DMS153 treated with DMSO at 0.1 percent for 48 hours (cell line): Measurements from ENCODE around the gene CFP.
"Not testable (repeated sequence)": the region's sequence is repeated elsewhere in the genome, so short reads cannot be mapped to it uniquely, and the experiment has no call there.

ENCODE experiments used
- DNase-seq: peaks from one replicate; lab custom pipeline; 2025; ENCODE audit not compliant: unreplicated experiment; lab: John Stamatoyannopoulos, UW

Gene CFP

GRCh38 chrX:47629419-47630200 is at the start of gene CFP:
Gene CFP, minus strand, starts transcription at chrX:47629930. Its CDS starts 86 bp downstream, at chrX:47629844.
- DNase-seq: no peak

DNA sequence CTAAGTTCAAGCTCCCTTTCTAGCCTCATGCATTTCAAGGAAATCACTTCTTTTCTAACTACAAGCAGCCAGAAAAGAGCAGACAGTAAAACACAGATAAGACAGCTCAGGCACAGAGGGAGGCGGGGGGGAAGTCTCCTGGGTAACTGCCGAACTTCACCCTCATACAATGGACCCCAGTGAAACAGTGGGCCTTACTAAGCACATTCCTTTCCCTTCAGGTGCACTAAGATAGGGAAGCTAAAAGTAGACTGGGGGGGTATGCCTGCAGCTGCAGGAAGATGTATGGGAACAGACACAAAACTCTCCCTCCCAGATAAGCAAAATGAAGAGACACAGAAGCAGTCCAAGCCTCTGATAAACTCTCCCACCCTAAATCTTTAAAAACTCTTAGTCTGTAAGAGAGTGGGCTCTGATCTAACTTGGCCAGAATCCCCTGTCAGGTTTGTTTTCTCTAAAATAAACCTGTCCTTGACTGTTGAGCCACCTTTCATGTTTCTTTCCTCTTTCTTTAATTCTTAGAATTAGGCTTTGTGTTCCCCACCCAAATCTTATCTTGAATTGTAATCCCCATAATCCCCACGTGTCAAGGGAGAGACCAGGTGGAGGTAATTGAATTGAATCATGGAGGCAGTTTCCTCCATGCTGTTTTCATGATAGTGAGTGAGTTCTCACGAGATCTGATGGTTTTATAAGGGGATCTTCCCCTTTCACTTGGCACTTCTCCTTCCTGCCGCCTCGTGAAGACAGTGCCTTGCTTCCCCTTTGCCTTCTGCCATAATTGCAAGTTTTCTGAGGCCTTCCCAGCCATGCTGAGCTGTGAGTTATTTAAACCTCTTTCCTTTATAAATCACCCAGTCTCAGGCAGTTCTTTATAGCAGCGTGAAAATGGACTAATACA is 46.5 kb upstream of the CFP start:
- DNase-seq: not testable (repeated sequence)

- no peak for DNase-seq
Measured at GRCh38 chrX:47674776-47675175, 45.0 kb upstream of the CFP start.

- DNase-seq: not testable (repeated sequence)
Measured at GRCh38 chrX:47665797-47666196, 36.1 kb upstream of the CFP start.

DNA sequence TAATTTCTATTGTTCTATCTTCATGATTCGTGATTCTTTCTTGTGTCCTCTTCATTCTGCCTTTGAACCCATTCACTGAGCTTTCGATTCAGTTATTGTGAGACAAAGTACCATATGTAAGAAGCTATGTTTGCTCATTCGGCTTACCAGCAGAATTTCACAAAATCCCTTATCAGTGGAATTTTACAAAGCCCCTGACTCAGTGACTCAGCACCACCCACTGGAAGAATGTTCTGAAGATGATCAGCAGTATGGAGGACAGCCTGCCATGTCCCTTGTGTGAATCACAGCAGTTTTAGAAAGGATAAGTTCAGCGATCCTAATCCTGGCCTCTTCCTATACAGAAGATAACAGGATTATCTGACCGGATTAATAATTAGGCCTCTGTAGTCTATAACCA is 35.0 kb upstream of the CFP start:
- DNase-seq: no peak

DNA sequence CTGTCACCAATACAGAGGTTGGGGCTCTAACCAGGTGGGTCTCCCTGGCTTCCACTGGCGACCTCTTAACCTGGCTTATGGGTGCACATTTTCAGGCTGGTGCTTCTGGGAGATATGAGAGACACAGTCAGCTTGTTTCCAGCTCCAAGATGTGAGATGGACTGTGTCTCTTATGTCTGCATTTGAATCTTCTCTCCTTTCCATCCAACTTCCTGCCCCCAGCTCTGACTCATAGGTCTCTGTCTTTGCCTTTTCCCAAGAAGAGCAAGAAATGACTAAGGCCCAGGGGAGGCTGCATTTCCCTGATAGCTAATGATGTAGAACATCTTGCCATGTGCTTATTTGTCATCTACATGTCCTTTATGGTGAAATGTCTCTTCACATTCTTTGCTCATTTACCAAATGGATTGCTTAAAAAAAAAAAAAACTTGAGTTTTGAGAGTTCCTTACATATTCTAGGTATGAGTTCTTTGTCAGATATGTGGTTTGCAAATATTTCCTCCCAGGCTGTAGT is 32.5 kb upstream of the CFP start:
- DNase-seq: no peak

DNA sequence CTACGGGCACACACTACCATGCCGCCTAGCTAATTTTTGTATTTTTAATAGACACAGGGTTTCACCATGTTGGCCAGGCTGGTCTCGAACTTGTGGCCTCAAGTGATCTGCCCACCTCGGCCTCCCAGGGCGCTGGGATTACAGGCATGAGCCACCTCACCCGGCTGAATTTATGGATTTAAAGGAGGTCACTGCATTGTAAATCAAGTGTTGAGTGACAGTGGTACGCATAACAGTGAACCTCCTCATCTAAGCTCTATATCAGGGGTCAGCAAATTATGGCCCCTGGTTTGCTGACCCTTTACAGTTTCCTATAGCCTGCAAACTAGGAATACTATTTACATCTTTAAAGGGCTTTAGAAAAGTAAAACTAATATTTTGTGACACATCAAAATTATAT is 31.8 kb upstream of the CFP start:
- no peak for DNase-seq

DNA sequence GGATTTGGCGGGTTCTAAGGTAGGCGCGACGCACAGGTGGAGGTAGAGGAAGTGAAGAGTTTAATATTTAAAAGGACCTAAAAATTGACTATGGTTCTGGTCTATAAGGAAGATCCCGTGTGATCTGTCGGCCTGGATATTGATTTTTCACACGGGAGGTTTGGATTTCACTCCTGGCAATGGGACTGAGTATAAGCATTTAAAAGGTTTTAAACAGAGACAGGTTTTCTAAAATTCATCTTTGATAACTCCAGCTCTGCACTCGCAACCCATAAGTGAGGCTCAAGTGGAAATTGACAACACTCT is 29.6 kb upstream of the CFP start:
- DNase-seq: no peak

DNA sequence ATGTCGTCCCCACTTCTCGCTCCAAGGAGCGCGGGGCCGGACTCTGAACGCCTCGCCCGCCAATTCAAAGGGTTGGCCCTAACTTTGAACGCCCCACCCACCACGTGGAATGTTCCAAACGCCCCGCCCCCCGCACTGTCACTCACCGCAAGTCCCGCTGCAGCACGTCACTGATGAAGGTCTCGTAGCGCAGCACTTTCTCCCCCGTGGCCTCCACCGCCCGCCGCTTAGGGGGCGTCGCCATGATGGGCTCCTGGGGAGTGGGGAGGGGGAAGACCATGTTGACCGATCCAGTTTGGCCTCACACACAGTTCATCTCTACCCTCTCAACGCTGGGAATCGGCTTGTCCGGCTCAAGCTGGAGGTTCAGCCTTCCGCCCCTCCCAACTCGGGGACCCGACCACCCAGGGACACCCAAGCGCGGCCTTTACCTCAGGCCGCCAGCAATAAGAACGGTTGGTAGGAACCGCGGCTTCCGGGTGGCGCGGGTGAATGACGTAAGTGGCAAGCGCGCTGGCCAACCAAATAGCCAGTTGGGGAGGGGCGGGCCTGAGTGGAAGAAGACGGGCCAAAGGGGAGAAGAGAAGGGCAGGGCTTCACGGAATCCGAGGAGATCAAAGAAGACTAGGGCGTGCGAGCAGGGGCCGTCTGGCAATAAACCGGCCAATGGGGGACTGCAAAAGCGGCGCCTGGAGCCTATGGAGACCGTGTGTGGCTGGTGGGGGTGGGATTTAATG is 29.1 kb upstream of the CFP start, which contains the start of gene UXT:
Gene UXT, minus strand, starts transcription at position 497 of the 737 bp plus-strand sequence. Its CDS starts 253 bp downstream, at position 244.
- peak; percentile 79 for DNase-seq

DNA sequence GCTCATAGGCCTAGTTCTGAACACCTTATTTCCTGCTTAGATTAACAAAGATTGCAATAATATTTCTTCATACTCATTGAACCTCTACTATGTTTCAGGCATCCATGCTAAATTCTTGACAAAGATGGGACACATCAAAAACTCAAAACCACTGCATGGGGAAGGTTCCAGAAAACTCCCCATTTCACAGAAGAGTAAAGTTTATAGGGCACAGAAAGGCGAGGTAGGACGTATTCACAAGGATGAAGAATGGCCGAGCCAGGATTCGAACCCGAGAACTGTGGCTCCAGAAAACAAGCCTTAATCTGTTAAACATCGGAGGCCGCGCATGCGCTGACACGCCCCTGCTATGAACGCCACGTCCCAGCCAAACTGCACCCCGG is 28.6 kb upstream of the CFP start:
- DNase-seq: no peak

DNA sequence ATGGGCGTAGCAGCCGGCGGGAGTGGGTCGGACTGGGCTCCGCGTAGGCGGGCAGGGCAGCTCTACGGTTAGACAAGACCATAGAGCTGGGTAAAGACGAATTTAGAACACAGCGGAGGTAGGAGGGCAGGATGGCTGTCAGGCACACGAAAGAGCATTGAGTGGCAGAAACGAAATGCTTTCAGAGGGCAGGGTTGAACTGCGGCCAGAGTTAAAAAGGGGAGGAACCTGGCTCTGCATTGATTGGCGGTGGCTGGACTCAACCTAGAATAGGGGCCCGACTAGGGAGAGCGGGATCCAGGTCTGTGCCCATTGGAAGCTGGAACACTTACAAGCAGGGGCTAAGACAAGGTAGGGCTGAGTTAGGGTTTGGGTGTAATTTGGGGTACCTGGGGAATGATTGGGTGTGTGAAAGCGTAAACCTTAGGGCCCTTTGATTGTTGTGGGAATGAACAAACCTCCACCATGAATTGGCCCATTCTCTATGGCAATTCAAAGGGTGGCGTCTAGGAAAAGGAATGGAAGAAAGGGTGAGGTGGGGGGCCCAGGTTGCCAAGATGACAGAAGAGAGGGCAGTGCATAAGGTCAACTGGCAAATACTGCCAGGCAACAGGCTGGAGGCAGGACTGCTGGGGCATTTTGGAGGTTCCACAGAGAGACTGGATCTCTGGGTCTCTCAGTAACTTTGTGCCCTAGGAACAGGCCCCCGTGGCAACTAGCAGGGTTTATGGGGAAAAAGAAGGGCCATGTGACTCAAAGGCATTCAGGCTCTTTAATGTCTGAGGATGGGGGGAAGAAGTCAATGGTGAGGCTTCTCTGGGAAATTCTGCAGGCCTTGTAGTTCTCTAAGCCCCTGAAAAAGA is 21.5 kb upstream of the CFP start:
- no peak for DNase-seq

- peak; percentile 88 for DNase-seq
Measured at GRCh38 chrX:47650164-47651042, 20.7 kb upstream of the CFP start, which contains the start of gene ELK1. Gene ELK1, minus strand, starts transcription at chrX:47650563. Its CDS starts 9,122 bp downstream, at chrX:47641441.

DNA sequence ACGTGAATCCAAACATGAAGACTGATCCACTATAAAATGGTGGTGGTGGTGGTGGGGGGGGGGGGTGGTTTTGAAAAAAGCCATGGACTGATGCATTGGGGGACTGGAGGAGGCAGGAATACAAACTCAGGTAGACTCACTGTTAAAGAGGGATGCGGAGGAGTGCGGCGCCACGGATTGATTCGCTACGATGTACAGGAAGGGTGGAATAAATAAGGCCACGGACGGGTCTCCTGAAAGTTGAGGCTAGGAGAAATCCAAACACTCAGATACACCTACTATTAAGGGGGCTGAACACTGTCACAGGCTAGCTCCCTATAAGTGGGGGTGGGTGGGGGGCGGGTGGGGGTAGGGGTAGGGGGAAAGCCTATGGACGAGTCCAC is 20.0 kb upstream of the CFP start:
- no peak for DNase-seq

GRCh38 chrX:47649271-47649670 is 19.5 kb upstream of the CFP start:
- DNase-seq: no peak

DNA sequence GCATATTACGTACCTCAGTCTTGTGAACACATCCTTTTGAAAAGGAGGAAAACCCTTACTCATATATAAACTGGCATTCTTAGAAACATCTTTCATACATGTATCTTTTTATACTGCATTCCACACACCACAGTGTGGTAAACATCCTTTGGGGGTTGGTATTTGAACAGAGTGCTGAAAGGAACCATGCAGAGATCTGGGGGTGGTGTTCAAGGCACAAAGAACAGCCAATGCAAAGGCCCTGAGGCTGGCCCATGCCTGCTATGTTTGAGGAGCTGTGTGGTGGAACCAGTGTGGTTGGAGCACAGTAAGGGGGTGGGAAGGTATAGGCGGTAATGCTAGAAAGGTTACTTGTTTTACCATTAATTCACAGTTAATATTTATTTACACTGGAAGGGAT is 18.6 kb upstream of the CFP start:
- no peak for DNase-seq

DNA sequence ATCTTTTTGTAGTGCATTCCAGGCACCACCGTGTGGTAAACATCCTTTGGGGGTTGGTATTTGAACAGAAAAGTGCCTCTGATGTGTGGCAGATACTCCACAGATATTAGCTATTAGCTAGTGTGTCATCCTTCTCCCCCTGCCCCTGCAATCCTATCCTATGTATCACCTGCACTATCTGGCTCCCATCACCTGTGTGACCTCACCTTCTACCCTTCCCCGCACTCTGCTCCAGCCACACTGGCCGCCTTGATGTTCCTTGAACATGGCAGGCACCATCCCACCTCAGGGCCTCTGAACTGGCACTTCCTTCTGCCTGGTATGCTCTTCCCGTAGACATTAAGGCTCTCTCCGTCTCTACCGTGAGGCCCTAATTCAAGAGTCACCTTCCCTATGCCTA is 16.9 kb upstream of the CFP start:
- no peak for DNase-seq

- no peak for DNase-seq
Measured at GRCh38 chrX:47645530-47645929, 15.8 kb upstream of the CFP start.

DNA sequence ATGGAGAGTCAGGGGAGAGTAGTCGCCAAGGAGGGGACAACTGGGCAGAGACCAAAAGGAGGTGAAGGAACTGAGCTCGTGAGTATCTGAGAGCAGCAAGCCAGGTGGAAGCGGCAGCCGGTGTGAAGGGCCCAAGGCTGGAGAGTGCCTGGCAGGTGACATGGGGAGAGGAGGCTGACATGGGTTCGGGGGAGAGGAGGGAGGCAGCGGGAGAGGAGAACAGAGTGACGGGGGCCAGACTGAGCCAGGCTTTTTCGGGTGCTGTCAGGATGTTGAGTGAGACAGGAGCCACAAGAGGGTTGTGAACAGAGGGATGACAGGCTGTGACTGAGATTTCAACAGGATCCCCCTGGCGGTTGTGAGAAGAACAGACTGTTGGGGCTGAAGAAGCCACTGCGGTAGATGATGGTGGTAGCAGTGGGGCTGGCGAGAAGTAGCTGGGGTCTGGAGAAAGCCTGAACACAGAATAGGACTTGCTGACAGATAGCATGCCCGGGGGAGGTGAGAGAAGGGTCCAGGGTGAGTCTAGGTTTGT is 14.9 kb upstream of the CFP start:
- DNase-seq: no peak

DNA sequence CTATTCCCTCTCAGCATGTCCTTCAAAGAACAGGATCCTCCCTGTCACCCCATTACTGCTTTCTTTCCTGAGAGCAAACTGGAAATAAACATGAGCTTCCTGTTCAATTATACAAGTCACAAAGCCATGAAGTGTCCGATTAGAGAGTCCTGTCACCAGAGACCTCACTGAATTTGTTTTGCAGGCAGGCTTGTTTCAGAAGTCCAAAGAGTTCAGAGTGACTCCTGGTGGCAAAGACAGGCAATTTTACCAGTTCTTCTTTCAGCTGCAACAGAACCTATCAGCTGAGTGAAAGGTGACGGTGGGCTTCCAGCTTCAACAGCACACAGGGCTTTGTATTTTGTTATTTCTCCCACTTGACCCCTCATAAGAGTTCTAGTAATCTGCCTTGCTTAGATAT is 14.2 kb upstream of the CFP start:
- no peak for DNase-seq
